Left renal cortex interstitium (tissue), 4 donors: ENCODE measurements around the gene PLCH1. TPM values are rescaled to one million over a fixed set of nuclear protein-coding genes. Genes with fewer than 3 reads are reported as not detected.
"Not testable (repeated sequence)": the region's sequence is repeated elsewhere in the genome, so short reads cannot be mapped to it uniquely, and the experiment has no call there.

ENCODE experiments used
- DNase-seq, 4 donors: peaks; one replicate each; pipeline ENCODE4 v3.0.0-alpha.2; 2013; ENCODE audit warnings: low read depth in 4 of 4, low spot score in 2 of 4, missing footprints in 1 of 4
- polyA plus RNA-seq, 4 donors: library from polyadenylated mRNA; unstranded; fragments of 120-200 nt; gene quantifications; one replicate each; pipeline ENCODE4 v1.2.1, GENCODE V29; 2013; ENCODE audit not compliant: insufficient read length in 4 of 4

PLCH1 gene
- polyA plus RNA-seq, 4 donors, result 8.1 to 11.9 (median 9.8) TPM

DNA sequence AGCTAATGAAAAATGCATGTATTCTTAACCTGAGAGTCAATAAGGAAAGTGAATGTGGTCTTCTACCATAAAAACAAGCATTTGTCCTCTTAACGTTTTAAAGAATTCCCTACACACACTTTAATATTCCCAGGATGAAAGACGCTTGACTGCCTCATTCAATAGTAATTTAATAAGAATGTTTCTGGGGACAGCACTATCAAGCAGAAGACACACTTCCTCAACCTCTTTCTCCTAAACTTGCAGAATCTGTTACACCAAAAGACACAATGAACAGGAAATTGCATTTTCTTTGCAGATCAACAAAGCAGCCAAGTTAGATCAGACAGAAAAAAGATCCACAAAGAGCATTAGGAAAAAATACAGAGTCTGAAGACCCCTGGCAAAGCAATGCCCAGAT lies 97.7 kb downstream of the PLCH1 start:
- no peak for DNase-seq

DNA sequence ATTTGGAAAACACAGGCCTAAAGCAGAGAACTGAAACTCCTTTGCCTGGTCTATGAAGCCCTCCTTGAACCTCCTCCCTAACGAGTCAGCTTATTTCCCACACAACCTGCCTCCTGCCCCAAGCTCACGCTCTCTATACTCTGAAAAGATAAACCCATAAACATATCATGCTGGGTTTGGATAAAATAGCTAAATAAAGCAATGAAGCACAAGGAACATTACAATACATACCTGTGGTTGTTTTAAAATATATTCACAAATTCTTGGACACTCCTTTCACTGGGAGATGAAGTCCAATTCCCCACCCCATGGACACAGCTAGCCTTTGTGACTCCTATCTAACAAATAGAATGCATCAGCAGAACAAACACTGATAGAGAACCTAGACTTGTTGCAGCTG lies 98.2 kb downstream of the PLCH1 start:
- no peak for DNase-seq

DNA sequence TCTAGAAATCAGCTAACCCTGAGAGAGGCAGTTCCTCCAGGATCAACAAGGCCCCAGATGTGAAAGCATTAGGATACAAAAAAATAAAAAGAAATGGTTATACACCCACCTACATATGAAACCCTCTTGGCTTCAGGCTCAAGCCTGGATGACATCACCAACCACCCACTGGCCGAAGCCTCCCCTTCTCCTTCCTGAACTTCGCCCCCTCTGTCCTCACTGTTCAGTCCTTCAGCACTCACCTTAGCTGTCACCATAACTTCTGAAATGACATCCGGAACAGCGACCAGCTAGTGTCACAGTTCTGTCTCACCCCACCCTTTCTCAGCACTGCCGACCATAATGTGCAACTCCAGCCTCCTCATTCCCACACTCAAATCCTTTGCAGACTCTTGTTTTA lies 98.7 kb downstream of the PLCH1 start:
- DNase-seq, result no peak

DNA sequence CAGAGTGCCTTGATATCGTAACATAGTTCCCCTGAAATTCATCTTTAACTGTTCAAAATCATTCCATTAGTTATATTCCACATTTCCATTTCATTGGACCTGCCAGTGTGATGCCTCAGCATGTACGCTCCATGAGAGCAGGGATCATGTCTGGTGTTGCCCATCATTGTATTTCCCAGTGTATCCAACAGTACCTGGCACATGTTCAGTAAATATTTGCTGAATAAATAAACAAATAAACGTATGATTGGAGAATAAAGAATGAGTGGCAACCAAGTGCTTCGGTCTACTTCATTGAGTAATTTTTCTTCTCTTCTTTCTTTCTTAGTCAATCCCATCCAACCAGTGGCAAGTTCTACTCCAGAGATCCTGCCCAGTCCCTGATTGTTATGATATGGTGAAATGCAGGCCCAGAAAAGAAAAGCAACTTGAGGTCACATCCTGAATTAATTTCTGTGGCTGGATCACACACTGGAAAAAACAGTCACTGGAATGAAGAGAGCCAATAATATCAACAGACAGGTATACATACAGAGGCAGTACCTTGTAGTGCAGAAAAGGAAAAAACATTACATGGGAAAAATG lies 101.2 kb downstream of the PLCH1 start:
- no peak for DNase-seq

DNA sequence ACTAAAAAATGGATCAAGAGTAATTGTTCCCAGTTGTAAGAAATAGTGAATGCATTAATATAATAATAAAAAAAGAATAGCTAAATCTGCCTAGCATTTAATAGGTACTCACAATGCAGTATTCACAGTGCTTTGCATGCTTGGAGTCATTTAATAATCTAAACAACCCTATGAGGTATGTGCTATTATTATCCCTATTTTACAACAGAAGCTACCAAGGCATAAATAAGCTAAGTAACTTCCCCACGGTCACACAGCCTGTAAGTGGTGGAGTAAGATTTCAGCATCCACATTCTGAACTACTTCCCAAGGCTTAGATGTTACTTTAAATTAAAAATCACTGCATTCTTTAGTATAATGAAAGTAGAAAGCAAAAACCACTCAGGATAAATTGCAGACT lies 102.9 kb downstream of the PLCH1 start:
- DNase-seq, result no peak

DNA sequence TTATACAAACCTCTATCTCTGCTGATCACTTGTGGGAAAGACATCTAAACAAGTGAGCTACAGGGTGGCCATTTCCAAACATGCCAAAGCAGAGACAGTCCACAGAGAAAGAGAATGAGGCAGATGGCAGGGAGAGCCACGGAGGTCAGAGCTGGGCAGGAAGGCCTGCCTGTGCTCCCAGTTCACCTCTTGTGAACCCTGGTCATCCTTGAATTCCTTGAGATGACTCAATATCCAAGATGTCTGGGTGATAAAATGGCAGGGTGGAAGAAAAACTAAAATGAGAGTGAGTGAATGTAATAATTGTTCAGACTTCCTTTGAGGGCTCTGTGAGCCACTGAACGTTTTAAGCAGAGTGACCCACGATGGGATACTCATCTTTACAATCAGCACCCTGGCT lies 104.8 kb downstream of the PLCH1 start:
- DNase-seq, result no peak

DNA sequence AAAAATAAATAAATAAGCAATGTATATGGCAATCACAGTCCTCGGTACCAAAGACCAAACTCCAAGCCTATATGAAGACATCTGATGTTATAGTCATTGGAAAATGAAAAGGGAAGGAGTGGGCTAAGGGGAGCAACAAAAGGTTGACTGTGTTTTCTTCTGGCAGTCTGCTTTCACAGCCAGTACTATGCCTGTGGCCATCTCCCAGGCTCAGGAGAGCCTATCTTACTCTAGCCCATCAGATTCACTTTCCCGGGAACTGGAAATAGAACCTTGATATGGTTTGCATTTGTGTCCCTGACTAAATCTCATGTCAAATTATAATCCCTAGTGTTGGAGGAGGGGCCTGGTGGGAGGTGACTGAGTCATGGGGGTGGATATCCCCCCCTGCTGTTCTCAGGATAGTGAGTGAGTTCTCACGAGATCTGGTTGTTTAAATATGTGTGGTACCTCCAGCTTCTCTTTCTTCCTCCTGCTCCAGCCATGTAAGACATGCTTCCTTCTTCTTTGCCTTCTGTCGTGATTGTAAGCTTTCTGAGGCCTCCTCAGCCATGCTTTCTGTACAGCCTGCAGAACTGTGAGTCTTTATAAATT lies 105.3 kb downstream of the PLCH1 start:
- no peak for DNase-seq

DNA sequence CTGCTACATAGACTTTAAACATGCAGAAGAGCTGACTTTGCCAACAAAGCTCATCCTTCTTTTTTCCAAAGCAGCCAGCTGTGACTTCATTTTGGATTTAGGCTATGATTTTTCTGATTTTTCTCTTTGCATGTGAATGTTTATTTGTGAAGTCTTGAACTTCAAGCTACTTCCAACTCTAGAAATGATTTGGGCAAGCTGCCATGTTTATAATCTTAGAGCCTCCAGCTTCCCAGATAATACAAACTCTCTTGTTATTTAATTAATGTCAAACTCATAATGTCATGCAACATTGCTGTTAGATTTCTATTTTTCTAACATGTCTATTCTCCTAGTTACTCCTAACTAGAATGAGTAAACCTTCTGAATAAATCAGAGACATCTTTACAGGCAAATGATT lies 106.4 kb downstream of the PLCH1 start:
- not testable (repeated sequence) for DNase-seq

DNA sequence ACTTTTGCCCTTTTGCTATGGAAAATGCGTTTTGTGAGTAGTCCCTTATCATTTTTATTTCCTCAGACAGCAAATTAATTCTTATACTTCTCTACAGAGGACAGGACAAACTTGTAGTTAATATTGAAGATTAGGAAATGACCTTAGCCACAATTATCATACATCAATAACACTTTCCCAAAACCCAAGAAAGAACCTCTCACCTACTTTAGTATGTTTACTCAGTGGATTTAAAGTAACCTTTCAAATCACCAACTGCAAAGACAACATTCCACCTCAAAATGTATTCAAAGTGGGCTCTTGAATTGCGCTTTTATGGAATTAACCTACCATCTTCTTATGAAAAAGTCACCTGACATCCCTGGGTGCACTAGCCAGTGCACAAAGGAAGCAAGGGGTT lies 107.3 kb downstream of the PLCH1 start:
- DNase-seq, result no peak

DNA sequence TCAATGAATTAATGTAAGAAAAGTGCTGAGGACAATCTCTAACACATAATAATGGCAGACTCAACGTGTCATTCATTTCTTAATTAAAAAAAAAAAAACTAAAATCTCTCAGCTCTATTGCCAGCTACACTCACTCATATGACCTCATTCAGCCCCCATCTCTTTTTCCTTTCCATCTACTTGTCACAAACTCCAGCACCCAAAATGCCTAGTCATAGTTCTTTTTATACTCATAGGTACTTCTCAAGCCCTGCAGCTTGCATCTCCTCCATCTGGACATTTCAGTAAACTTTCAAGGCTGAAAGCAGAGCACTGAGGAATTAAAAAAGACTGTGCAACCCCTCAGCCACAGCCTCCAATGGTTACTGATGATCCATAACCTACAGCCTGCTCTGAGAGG lies 109.8 kb downstream of the PLCH1 start:
- DNase-seq, result no peak

DNA sequence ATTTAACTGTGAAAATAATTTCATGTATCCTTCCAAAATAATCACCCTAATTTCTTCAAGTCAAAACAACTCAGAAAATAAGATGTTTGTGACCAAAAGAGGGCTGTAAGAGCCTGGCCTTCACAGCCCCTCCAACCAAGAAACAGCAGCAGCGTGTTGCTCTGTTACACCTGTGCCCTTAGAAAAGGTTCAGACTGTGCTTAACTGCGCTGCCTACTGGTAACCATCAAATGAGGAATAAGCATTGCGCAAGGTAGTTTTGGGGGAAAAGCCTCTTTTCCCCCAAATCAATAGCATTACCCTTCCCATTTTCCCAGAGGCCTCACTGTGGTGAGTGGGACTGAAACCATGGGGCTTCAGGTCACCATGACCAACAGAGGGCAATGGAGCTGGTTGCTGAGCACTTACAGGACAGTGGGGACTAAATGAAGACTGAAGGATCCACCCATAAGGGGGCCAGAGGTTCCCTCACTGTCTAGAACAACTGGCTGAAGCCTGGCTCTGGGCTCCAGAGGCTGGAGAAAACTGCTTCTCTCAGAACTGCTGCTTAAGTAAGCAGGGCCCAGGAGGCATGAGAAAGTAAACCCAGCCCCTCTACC lies 110.7 kb downstream of the PLCH1 start:
- DNase-seq, result no peak

DNA sequence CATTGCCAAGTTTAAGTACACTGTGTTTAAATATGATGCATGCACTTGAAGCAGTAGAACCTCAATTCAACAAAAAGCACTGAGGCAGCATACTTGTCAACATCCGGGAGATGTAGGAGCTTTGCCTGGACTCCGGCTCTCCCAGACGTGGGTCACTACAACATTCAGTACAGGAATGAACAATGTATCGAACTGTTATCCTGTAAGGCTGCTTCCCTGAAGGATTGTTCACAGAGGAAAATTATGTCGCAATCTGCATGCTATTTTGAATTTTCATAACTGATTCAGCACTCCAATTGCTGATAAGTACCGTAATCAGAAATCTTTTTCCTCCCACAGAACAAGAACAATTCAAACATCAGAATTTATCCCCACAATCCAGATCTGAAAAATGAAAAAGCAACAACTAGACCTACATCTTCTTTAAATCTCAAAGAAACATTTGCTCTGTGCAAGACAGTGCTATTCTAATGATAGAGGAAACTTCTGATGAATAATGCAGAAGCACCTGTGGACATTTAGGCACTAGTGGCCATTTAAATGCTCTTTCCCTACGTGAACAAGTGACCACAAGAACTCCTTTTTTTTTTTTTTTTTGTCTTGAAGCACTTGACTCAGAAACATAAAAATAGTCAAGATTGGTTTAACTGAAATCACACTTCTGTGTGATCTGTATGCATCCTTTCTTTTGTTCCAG lies 113.4 kb downstream of the PLCH1 start:
- no peak for DNase-seq

DNA sequence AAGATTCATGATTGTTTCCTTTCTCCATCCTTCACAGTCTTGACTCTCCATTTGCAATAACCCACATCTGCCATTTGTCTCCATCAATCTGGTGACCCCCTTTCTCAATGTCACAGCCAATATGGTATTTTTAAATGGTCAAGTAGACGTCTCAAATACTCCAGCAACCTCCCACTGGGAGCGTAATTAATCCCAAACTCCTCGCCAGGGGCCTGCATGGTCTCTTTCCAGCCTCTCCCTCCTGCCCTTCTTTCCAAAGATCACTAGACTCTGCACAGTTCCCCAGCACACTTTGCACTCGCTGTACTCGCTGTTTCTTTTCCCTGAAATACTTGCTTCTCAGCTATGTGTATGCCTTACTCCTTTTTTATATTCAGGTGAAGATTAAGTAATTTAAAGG lies 115.3 kb downstream of the PLCH1 start:
- no peak for DNase-seq

DNA sequence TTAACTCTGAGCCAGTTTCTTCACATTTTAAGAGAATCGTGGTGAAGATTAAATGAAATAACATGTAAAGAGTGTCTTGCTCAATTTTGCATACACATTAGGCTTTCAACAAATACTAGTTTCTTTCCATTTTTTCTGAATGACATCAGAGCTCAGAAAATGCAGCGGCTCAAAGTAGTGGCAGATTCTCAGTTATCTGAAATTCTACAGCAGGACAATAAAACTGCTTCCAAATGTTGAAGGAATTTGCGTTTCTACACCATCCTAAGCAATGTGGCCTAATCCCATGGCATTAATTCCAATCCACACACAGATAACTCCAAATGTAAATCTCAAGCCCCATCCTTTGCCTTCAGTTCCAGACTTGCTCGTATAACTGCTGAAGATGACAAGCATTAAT lies 115.8 kb downstream of the PLCH1 start:
- no peak for DNase-seq

DNA sequence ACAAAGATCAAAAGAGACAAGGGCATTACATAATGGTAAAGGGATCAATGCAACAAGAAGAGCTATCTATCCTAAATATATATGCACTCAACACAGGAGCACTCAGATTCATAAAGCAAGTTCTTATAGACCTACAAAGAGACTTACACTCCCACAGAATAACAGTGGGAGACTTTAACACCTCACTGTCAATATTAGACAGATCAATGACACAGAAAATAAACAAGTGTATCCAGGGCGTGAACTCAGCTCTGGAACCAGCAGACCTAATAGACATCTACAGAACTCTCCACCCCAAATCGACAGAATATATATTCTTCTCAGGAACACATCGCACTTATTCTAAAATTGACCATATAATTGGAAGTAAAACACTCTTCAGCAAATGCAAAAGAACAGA lies 122.2 kb downstream of the PLCH1 start:
- not testable (repeated sequence) for DNase-seq

DNA sequence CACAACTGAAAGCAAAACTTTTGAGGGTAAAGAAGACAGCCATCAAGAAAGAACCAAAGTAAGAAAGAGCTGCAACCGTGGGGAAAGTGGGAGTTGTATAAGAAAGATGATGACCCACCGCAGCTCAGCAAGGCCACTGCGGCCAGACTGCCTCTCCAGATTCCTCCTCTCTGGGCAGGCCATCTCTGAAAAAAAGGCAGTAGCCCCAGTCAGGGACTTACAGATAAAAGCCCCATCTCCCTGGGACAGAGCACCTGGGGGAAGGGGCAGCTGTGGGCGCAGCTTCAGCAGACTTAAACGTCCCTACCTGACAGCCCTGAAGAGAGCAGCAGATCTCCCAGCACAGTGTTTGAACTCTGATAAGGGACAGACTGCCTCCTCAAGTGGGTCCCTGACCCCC lies 124.3 kb downstream of the PLCH1 start:
- not testable (repeated sequence) for DNase-seq

DNA sequence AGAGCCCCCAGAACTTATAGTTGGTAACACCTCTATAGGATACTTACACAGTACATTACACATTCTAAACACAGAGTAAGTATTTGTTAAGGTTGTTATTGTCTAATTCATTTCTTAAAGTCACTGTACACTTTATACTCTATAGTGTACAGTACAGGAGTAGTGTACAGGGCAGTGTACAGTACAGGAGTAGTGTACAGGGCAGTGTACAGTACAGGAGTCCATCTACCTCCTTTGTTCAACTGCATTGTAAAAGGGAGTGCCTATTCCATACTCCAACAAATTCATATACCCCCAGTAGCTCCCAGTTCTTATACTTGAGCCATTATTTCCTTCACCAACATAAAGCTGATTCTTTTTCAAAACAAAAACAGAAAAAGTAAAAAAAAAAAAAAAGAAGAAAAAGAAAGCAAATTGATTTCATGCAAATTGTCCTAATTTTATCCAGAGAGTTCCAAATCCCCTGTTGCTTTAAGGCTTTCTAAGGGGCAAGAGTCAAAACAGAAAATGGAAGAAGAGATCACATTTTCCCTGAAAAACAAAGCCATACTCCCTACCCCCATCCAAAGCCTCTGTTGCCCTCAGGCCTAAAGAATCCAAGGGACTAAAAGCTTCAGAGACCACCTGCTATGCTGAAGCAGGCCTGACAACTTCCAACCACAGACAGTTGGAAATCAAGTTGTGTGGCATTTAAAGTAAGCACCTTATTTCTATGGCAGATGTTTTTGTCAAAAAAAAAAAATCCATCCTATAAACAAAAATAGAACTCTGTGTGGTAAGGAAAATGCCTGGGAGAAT lies 125.6 kb downstream of the PLCH1 start:
- DNase-seq, result no peak

DNA sequence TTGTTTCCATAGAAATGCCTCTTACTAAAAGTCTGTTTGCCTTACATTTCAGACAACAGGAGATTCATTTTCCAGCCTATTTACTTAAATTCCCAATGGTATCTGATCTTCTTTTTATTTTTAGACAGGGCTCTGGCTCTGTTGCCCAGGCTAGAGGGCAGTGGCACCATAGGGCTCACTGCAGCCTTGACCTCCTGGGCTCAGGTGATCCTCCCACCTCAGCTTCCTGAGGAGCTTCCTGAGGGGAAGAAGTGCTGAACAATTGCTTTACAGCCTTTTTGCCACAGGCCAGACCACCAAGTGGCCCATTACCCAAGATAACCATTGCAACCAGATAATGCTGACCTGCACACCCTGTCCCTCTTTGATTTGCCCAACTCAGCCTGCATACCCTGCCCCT lies 126.3 kb downstream of the PLCH1 start:
- no peak for DNase-seq

DNA sequence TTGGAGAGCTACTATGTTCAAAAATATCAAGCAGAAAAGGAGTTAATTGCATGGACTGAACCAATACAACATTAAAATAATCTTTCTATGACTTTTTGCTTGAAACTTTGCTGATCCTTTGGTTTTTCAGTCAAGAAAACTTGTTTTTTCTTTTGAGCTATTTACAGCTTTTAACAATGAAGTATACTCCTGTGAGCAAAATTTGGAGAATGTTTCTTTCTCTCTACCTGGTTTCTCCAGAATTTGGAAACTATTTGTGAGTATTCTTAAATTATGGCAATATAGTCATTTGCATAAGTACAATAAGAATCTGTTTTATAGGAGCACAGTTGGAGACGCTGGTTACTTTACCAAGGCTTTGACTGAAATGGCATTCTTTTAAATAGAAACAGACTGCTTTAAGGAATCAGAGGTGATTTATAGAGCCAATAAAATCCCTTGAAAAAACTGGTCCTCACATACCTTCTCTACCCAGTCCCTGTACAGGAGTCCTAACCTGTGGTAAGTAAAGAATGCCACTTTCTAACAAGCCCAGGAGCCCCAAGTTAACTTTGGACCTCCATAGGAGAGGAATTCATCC lies 127.4 kb downstream of the PLCH1 start:
- no peak for DNase-seq

DNA sequence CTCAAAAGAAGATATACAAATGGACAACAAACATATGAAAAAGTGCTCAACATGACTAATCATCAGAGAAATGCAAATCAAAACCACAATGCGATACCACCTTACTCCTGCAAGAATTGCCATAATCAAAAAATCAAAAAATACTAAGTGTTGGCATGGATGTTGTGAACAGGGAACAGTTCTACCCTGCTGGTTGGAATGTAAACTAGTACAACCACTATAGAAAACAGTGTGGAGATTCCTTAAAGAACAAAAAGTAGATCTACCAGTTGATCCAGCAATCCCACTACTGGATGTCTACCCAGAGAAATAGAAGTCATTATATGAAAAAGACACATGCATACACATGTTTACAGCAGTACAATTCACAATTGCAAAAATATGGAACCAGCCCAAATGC lies 129.7 kb downstream of the PLCH1 start:
- DNase-seq, result not testable (repeated sequence)

DNA sequence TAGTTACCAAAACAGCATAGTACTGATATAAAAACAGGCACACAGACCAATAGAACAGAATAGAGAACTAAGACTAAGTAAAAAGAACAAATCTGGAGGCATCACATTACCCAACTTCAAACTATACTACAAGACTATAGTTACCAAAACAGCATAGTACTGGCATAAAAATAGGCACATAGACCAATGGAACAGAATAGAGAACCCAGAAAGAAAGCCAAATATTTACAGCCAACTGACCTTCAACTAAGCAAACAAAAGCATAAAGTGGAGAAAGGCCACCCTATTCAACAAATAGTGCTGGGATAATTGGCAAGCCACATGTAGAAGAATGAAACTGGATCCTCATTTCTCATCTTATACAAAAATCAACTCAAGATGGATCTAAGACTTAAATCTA lies 130.5 kb downstream of the PLCH1 start:
- not testable (repeated sequence) for DNase-seq
